C4-2B (cell line): ENCODE data around the gene KCNMA1.

Source experiments
- CTCF ChIP-seq: fragments of 450-650 bp; conservative IDR thresholded peaks from 2 replicates; pipeline ENCODE4 v1.5.1; 2017; ENCODE audit warnings: mild to moderate bottlenecking
- ZFX ChIP-seq: fragments of 450-650 bp; IDR thresholded peaks from 2 replicates; pipeline ENCODE4 v1.6.1; 2017

GRCh38 chr10:77034795-77035194 lies 602.8 kb downstream of the KCNMA1 start:
- no peak for TF ChIP-seq CTCF
- no peak for TF ChIP-seq ZFX
